Esophagus muscularis mucosa (tissue), 4 donors: ENCODE data around the gene SND1. TPM values are rescaled to one million over a fixed set of nuclear protein-coding genes. Genes with fewer than 3 reads are reported as not detected.
A peak's percentile ranks its signal among the peaks of the same experiment; 100 is the strongest.

Experiments
- DNase-seq: peaks from one replicate; pipeline ENCODE4 v3.0.0-alpha.2; 2017; ENCODE audit errors: extremely low spot score
- H3K27ac ChIP-seq, 4 donors: fragments of 200-600 bp; sonication (generic); replicated peaks in 1 of 4; 1 replicate in 3 of 4; 2 replicates in 1 of 4; pipeline ENCODE4 v1.5.1; 2016 to 2019; ENCODE audit warnings: mild to moderate bottlenecking in 1 of 4
- H3K27me3 ChIP-seq, 4 donors: fragments of 200-600 bp; sonication (generic); one replicate each; pipeline versions ENCODE4 v1.5.1 to v1.6.0; 2016 to 2019
- H3K36me3 ChIP-seq, 4 donors: fragments of 200-600 bp; sonication (generic); one replicate each; pipeline ENCODE4 v1.5.1; 2016 to 2019
- H3K4me1 ChIP-seq, 4 donors: fragments of 200-600 bp; sonication (generic); one replicate each; pipeline ENCODE4 v1.5.1; 2016 to 2019
- H3K4me3 ChIP-seq, 4 donors: fragments of 200-600 bp; sonication (generic); 1 replicate in 2 of 4; 2 replicates in 2 of 4; pipeline ENCODE4 v1.5.1; 2016 to 2019; ENCODE audit warnings: mild to moderate bottlenecking in 4 of 4, moderate library complexity in 1 of 4
- H3K9me3 ChIP-seq, 4 donors: fragments of 200-600 bp; sonication (generic); 1 replicate in 3 of 4; 2 replicates in 1 of 4; pipeline ENCODE4 v1.5.1; 2016 to 2019
- CTCF ChIP-seq, 3 experiments: fragments of 200-600 bp in 2 of 3; fragments of 450-650 bp in 1 of 3; sonication (generic) in 2 of 3; IDR thresholded peaks; one replicate each; pipeline ENCODE4 v1.5.1; 2017 to 2019; ENCODE audit warnings: antibody characterized with exemption in 3 of 3, mild to moderate bottlenecking in 2 of 3, moderate library complexity in 1 of 3
- EP300 ChIP-seq: sonication (generic); formaldehyde crosslinking; IDR thresholded peaks from one replicate; pipeline ENCODE4 v1.6.1; 2017; ENCODE audit warnings: antibody characterized with exemption
- POLR2A ChIP-seq: fragments of 450-650 bp; IDR thresholded peaks from one replicate; pipeline ENCODE4 v1.6.1; 2017; ENCODE audit warnings: antibody characterized with exemption, moderate library complexity, mild to moderate bottlenecking, low read depth
- POLR2AphosphoS5 ChIP-seq, 2 donors: sonication (generic); formaldehyde crosslinking; IDR thresholded peaks; one replicate each; pipeline ENCODE4 v1.6.1; 2017; ENCODE audit warnings: antibody characterized with exemption in 2 of 2
- WGBS: methylation state at CpG from one replicate; pipeline ENCODE4 v1.1.5; 2018; 5-methylcytosine and 5-hydroxymethylcytosine counted together
- intact Hi-C: fragments of 100-400 bp; cut with DNase I; formaldehyde crosslinking; loops from one replicate; pipeline ENCODE4 v1.15.1; 2023
- total RNA-seq, 4 donors: library from RNA; depleted of rRNA; stranded (reverse); fragments of >200 nt; gene quantifications; one replicate each; pipeline versions ENCODE4 v1.1.0 to v1.2.1, GENCODE V29; 2016

The SND1 gene
- total RNA-seq, 4 donors from 2014 or later: 71.4 to 91.2 (median 81.3) TPM

- no peak overlapping the region for H3K4me3 ChIP-seq
- H3K27me3 ChIP-seq: no peaks in the 10 kb centered on the region
- TF ChIP-seq POLR2A (no peak), POLR2AphosphoS5 (IDR thresholded peaks at IDR 0.05) (no peak), CTCF (IDR thresholded peaks at IDR 0.05) (no peak), EP300 (no peak)
- intact Hi-C loops: no loop called here
- peaks cover 12 to 25% (median 21%) of the 10 kb centered on the region in 4 donors for H3K4me1 ChIP-seq
- H3K36me3 ChIP-seq: peaks cover 0 to 10% (median 2%) of the 10 kb centered on the region in 4 donors
- peak overlapping the region in 2 of 4 donors; percentile 11 to 42 for H3K27ac ChIP-seq
- 79% methylated on average over 6 of the region's 7 CpGs for WGBS
- no peaks in the 10 kb centered on the region for H3K9me3 ChIP-seq
- DNase-seq: no peak
Measured at GRCh38 chr7:128010391-128011127, 358.6 kb downstream of the SND1 start.

- Histone ChIP-seq H3K9me3 (no peaks in the 10 kb centered on the region), H3K27ac (peak overlapping the region in 2 of 4 donors; percentile 11 to 42), H3K27me3 (no peaks in the 10 kb centered on the region), H3K4me1 (peaks cover 12 to 25% (median 21%) of the 10 kb centered on the region in 4 donors), H3K36me3 (peaks cover 0 to 10% (median 2%) of the 10 kb centered on the region in 4 donors), H3K4me3 (no peak overlapping the region)
- intact Hi-C loops: no loop called here
- TF ChIP-seq EP300 (no peak), CTCF (IDR thresholded peaks at IDR 0.05) (no peak), POLR2A (no peak), POLR2AphosphoS5 (IDR thresholded peaks at IDR 0.05) (no peak)
- no peak for DNase-seq
- 61% methylated on average over 2 of the region's 2 CpGs for WGBS
Measured at GRCh38 chr7:128011131-128011661, 359.2 kb downstream of the SND1 start.

- TF ChIP-seq EP300: no peak
- Histone ChIP-seq H3K4me3 (no peak overlapping the region), H3K27me3 (no peaks in the 10 kb centered on the region), H3K27ac (no peak overlapping the region), H3K4me1 (peaks cover 12 to 34% (median 22%) of the 10 kb centered on the region in 4 donors), H3K9me3 (no peaks in the 10 kb centered on the region), H3K36me3 (peaks cover 0 to 10% (median 0%) of the 10 kb centered on the region in 4 donors)
- intact Hi-C loops: no loop called here
- DNase-seq: no peak
- WGBS: 74% methylated on average over 4 of the region's 4 CpGs
Measured at GRCh38 chr7:128014811-128015210, 362.8 kb downstream of the SND1 start.

- no peak overlapping the region for H3K27ac ChIP-seq
- H3K36me3 ChIP-seq: peaks cover 0 to 13% (median 2%) of the 10 kb centered on the region in 4 donors
- no peak overlapping the region for H3K4me3 ChIP-seq
- H3K9me3 ChIP-seq: no peaks in the 10 kb centered on the region
- peaks cover 0 to 17% (median 9%) of the 10 kb centered on the region in 4 donors for H3K4me1 ChIP-seq
- no peaks in the 10 kb centered on the region for H3K27me3 ChIP-seq
- intact Hi-C loops: no loop called here
- WGBS: 86% methylated on average over 4 of the region's 6 CpGs
- DNase-seq: no peak
- no peak for TF ChIP-seq POLR2A
- no peak for TF ChIP-seq CTCF (IDR thresholded peaks at IDR 0.05)
- TF ChIP-seq EP300: no peak
- TF ChIP-seq POLR2AphosphoS5 (IDR thresholded peaks at IDR 0.05): no peak
Measured at GRCh38 chr7:128017460-128017859, 365.5 kb downstream of the SND1 start.
